ENCODE measurements around the gene APOB.

APOB gene, protein sequence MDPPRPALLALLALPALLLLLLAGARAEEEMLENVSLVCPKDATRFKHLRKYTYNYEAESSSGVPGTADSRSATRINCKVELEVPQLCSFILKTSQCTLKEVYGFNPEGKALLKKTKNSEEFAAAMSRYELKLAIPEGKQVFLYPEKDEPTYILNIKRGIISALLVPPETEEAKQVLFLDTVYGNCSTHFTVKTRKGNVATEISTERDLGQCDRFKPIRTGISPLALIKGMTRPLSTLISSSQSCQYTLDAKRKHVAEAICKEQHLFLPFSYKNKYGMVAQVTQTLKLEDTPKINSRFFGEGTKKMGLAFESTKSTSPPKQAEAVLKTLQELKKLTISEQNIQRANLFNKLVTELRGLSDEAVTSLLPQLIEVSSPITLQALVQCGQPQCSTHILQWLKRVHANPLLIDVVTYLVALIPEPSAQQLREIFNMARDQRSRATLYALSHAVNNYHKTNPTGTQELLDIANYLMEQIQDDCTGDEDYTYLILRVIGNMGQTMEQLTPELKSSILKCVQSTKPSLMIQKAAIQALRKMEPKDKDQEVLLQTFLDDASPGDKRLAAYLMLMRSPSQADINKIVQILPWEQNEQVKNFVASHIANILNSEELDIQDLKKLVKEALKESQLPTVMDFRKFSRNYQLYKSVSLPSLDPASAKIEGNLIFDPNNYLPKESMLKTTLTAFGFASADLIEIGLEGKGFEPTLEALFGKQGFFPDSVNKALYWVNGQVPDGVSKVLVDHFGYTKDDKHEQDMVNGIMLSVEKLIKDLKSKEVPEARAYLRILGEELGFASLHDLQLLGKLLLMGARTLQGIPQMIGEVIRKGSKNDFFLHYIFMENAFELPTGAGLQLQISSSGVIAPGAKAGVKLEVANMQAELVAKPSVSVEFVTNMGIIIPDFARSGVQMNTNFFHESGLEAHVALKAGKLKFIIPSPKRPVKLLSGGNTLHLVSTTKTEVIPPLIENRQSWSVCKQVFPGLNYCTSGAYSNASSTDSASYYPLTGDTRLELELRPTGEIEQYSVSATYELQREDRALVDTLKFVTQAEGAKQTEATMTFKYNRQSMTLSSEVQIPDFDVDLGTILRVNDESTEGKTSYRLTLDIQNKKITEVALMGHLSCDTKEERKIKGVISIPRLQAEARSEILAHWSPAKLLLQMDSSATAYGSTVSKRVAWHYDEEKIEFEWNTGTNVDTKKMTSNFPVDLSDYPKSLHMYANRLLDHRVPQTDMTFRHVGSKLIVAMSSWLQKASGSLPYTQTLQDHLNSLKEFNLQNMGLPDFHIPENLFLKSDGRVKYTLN (N-terminal part only)

DNA sequence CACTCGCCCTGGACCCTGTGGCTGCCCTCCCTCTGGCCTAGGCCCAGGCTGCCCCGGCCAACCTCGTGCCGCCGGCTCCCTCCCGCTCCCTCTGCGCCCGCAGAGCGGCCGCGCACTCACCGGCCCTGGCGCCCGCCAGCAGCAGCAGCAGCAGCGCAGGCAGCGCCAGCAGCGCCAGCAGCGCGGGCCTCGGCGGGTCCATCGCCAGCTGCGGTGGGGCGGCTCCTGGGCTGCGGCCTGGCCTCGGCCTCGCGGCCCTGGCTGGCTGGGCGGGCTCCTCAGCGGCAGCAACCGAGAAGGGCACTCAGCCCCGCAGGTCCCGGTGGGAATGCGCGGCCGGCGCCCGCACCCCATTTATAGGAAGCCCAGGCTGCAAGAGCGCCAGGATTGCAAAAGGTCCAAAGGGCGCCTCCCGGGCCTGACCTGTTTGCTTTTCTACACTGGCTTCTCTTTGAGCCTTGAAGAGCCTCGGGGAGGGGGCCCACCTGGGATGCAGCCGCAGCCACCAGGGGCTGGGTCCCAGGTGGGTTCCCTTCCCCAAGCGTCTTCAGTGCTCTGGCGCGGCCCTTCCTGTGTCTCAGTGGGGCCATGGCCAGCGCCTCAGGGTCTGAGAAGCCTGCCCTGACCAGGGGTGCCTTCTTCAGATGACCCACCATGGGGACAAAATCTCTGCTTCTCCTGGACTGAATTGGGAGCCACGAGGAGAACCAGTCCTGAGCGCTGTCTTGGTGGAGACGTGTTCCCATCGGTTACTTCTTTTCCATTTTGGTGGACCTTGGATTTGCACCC, at the start of gene APOB:
Gene APOB (minus strand): TSS at position 330 of the 789 bp plus-strand sequence. CDS start 128 bp downstream, at position 202.
- peaks cover 3% of the 10 kb centered on the region for H3K4me1 Mint-ChIP-seq (ENCODE audit: low read depth)
- no peak within 1 kb of the TSS for H3K27ac Mint-ChIP-seq
- H3K4me3 Mint-ChIP-seq, result no peak within 1 kb of the TSS
- DNase-seq (ENCODE audit: low spot score), result no peak
- H3K27me3 Mint-ChIP-seq (ENCODE audit: low read depth), result peaks cover 14% of the 10 kb centered on the region
- no peaks in the 10 kb centered on the region for H3K9me3 Mint-ChIP-seq
- no peaks in the 10 kb centered on the region for H3K36me3 Mint-ChIP-seq (ENCODE audit: low read depth)

DNA sequence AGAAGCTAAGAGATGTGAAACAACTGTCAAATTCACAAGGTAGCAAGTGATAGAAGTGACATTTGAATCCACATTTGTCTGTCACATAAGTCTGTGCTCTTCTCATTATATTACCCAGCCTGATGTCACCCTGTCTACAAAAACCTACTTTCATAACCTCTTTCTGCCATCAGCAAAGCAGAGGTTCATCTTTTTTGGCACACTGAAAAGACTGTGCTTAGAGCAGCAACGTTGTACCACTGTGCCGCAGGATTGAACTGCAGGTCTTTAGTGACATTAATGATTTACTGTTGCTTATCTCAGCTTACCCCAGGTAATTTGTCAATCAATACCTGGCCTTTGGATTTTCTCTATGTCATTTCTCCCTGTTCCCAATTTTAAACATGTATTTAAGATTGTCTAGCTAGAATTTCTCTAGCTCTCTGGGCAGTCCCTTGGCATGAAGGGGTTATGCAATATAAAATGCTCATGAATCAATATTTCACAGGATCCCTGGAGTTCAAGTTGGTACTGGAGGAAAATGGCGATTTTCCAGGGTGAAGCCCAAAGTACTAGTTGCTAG, 48.5 kb upstream of the APOB start:
- no peak for DNase-seq (ENCODE audit: low spot score)
- H3K27me3 Mint-ChIP-seq (ENCODE audit: low read depth), result no peaks in the 10 kb centered on the region
- no peak overlapping the region for H3K27ac Mint-ChIP-seq
- H3K4me1 Mint-ChIP-seq (ENCODE audit: low read depth), result no peaks in the 10 kb centered on the region
- no peaks in the 10 kb centered on the region for H3K36me3 Mint-ChIP-seq (ENCODE audit: low read depth)
- H3K9me3 Mint-ChIP-seq, result no peaks in the 10 kb centered on the region
- no peak overlapping the region for H3K4me3 Mint-ChIP-seq

DNA sequence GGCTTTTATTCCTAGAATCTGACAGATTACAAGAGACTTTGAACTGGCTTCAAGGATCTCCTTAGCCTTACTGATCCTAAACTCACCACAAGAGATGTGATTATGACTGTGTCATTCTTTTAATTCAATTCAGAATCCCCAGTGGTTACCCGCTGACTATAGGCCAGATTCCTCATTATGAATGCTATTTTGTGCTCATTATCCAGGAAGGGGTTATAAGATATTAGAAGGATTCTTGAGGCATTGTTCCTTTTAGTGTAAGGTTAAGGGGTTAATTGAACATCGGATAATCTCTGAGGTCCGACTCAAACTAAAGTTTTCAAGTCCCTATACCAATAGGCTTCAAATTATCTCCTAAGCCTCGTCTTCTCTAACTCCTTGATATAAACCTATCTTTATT, 40.5 kb upstream of the APOB start:
- H3K36me3 Mint-ChIP-seq (ENCODE audit: low read depth), result no peaks in the 10 kb centered on the region
- no peak for DNase-seq (ENCODE audit: low spot score)
- no peak overlapping the region for H3K27ac Mint-ChIP-seq
- no peaks in the 10 kb centered on the region for H3K4me1 Mint-ChIP-seq (ENCODE audit: low read depth)
- no peaks in the 10 kb centered on the region for H3K9me3 Mint-ChIP-seq
- no peak overlapping the region for H3K4me3 Mint-ChIP-seq
- no peaks in the 10 kb centered on the region for H3K27me3 Mint-ChIP-seq (ENCODE audit: low read depth)

DNA sequence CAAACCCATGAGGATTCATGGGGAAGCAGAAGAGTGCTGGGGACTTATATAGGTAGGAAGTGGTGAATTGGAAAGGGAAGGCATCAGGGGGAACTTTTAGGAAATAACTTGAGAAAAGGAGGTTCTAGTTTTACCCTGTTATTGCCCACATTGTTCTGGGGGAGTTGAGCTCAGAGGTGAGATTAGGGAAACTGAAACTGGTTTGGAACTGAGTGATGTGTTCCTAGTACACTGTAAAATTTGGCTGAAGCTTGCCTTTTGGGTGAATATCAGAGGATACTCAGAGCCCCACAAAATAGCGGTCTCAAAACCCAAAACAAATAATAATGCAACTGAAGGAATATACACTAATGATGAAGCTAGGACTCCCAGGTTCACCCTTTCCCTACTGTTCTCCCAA, 39.6 kb upstream of the APOB start:
- H3K4me1 Mint-ChIP-seq (ENCODE audit: low read depth), result no peaks in the 10 kb centered on the region
- H3K27ac Mint-ChIP-seq, result no peak overlapping the region
- H3K9me3 Mint-ChIP-seq, result no peaks in the 10 kb centered on the region
- no peak overlapping the region for H3K4me3 Mint-ChIP-seq
- no peaks in the 10 kb centered on the region for H3K36me3 Mint-ChIP-seq (ENCODE audit: low read depth)
- no peak for DNase-seq (ENCODE audit: low spot score)
- no peaks in the 10 kb centered on the region for H3K27me3 Mint-ChIP-seq (ENCODE audit: low read depth)

DNA sequence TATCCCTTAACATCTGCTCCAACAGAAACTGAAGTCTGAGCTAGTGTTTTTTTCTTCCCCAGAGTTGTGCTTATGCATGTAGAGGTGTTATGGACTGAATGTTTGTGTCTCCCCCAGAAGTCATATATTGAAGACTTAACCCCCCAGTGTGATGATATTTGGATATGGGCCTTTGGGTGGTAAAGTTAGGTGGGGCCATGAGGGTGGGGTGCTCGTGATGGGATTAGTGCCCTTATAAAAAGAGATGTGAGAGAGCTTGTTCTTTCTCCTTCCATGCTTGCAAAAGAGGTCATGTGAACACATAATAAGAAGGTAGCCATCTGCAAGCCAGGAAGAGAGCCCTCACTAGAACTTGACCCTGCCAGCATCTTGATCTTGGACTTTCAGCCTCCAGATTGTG, 34.4 kb upstream of the APOB start:
- no peak overlapping the region for H3K27ac Mint-ChIP-seq
- H3K36me3 Mint-ChIP-seq (ENCODE audit: low read depth), result no peaks in the 10 kb centered on the region
- H3K9me3 Mint-ChIP-seq, result no peaks in the 10 kb centered on the region

DNA sequence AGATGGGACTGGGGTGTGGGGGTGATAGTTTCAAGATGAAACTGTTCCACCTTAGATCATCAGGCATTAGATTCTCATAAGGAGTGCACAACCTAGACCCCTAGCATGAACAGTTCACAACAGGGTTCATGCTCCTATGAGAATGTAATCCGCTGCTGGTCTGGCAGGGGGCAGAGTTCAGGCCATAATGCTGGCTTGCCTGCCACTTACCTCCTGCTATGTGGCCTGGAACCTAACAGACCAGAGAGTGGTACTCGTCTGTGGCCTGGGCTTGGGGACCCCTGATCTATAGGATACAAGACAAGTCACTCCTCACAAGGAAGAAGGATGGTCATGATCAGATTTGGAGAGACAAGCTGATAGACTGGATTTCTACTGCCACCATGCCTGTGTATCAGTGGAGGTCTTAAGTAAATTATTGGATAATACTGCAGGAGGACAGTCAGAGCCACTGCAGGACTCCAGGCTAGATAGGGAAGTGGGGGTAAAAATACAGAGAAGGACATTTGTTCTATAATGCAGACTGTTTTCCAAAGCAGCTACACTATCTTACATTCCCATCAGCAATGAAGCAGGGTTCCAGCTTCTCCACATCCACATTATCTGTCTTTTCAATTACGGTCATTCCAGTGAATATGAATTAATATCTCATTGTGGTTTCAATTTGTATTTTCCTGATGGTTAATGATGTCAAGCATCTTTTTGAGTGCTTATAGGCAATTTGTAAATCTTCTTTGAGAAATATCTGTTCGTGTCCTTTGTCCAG, 28.8 kb upstream of the APOB start:
- peaks cover 3% of the 10 kb centered on the region for H3K4me1 Mint-ChIP-seq (ENCODE audit: low read depth)
- H3K27ac Mint-ChIP-seq, result no peak overlapping the region
- no peak for DNase-seq (ENCODE audit: low spot score)
- no peaks in the 10 kb centered on the region for H3K9me3 Mint-ChIP-seq
- no peaks in the 10 kb centered on the region for H3K36me3 Mint-ChIP-seq (ENCODE audit: low read depth)
- no peak overlapping the region for H3K4me3 Mint-ChIP-seq
- no peaks in the 10 kb centered on the region for H3K27me3 Mint-ChIP-seq (ENCODE audit: low read depth)

More for the DNA sequence above, 34.4 kb upstream of the APOB start:
- no peak for DNase-seq (ENCODE audit: low spot score)
- Mint-ChIP-seq H3K4me3 (no peak overlapping the region), H3K4me1 (ENCODE audit: low read depth) (no peaks in the 10 kb centered on the region), H3K27me3 (ENCODE audit: low read depth) (no peaks in the 10 kb centered on the region)

DNA sequence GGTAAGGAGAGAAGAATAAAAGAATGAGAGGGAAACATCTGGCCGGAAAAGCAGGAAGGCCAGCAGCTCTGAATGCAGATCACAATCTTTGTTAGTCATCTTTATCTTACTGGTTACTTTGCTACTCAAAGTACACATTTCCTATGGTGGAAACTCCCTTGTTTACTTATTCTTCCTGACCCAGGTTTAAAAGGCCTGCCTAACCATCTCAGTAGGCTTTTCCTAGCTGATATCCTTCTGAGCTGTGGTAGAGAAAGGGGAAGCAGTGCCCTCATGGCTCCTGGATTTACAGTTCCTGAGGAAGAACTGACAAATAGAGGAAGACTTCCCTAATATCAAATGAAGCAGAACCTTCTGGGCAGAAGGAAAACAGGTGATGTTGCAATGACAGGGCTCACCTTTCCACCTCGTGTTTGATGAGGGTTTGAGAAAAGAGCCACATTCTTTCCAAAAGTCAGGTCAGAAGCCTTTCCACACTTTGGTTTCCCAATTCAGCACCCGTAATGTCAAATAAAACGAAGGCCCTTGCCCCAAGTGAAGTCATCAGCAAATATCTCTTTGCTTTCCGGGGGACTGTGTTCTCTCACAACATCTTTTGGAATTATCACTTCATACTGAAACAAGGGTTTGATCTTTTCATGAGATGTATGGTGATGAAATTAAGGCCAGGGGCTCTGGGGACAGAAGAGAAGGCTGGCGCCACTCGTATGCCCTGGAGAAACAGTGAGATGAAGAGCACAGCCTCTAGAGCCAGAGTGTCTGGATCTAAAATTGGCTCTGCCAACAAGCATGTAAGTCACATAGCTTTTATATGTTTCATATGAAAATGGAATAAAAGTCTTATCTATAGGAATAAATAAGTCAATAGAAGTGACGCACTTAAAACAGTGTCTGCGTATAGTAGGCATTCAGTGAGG, 26.7 kb upstream of the APOB start:
- Mint-ChIP-seq H3K4me3 (no peak overlapping the region), H3K4me1 (ENCODE audit: low read depth) (peaks cover 3% of the 10 kb centered on the region), H3K27me3 (ENCODE audit: low read depth) (no peaks in the 10 kb centered on the region), H3K27ac (no peak overlapping the region), H3K9me3 (no peaks in the 10 kb centered on the region), H3K36me3 (ENCODE audit: low read depth) (no peaks in the 10 kb centered on the region)
- DNase-seq (ENCODE audit: low spot score), result no peak

DNA sequence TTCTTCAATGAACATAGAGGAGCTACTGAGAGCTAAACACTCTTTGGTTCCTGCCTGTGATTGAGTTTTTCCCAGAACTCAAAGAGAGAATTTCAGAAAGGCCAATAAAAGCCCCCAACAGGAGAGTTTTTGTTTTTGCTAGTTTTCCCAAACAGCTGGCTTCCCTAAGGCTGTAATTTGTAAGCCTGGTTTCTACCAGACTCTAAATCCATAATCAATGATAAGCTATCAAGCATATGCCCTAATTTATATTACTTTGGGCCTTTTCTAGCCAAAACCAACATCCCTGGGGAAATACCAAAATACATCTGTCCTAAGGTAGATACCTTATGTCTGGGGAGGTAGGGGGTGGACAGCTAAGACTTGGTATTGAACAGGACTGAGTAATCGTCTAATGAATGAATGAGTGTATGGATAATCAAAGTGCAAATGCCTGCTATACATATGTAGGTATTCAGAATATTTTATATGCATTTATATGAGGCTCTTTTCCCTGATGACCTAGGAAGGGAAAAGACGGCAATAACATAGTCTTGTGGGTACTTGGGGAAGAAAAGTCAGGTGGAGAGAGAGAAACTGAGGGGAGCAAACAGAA, 26.0 kb upstream of the APOB start:
- H3K27ac Mint-ChIP-seq, result no peak overlapping the region
- peaks cover 3% of the 10 kb centered on the region for H3K4me1 Mint-ChIP-seq (ENCODE audit: low read depth)
- H3K9me3 Mint-ChIP-seq, result no peaks in the 10 kb centered on the region
- no peak overlapping the region for H3K4me3 Mint-ChIP-seq
- no peaks in the 10 kb centered on the region for H3K27me3 Mint-ChIP-seq (ENCODE audit: low read depth)
- no peaks in the 10 kb centered on the region for H3K36me3 Mint-ChIP-seq (ENCODE audit: low read depth)
- DNase-seq (ENCODE audit: low spot score), result no peak

DNA sequence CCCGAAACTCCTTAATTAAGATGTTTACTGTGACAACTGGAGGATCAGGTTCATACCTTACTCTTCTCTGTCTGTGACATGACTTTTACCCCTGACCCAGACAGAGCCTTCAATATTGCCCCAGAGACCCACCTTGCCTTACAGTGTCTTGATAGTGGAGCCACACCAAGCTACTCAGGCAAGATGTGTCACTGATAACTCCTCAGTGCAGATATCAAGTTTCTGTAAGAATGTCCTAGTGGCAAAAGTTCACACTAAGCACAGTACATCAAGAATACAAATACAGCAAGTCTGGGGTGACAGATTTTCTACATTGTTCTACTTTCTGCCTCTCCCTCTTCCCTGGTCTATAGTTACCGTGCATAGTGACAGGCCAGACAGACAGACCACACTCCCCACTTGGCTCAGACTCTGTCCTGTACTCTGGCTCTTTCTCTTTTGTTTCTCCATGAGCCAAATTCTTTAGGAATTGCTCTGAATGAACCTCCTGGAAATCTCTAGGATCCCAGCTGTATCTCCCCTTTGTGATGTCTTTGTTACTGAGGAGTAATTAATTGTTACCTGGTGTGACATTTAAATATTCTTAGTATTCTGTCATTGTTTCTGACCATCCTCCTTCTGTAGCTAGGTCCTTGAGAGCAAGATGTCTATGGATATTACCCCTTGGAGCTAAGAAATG, 24.1 kb upstream of the APOB start:
- no peaks in the 10 kb centered on the region for H3K27me3 Mint-ChIP-seq (ENCODE audit: low read depth)

DNA sequence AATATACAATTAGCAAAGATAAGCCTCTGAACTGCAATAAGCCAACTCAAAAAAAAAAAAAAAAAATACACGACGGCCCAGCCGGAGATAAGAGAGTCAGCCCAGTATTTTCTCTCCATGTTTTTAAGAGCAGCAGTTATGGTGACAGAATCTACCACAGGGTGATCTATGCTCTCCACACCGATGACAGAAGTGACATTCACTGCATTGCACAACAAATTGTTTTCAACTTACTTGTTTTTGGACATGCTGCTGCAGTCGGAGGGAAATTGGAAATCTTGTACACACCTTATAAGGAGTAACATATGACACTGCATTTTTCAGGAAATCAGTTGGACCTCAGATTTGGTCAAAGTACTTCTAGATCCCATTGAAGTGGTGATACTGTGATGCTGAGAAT, 23.3 kb upstream of the APOB start:
- no peak overlapping the region for H3K4me3 Mint-ChIP-seq
- DNase-seq (ENCODE audit: low spot score), result no peak
- H3K9me3 Mint-ChIP-seq, result no peaks in the 10 kb centered on the region
- no peaks in the 10 kb centered on the region for H3K36me3 Mint-ChIP-seq (ENCODE audit: low read depth)
- H3K27me3 Mint-ChIP-seq (ENCODE audit: low read depth), result no peaks in the 10 kb centered on the region
- peaks cover 3% of the 10 kb centered on the region for H3K4me1 Mint-ChIP-seq (ENCODE audit: low read depth)
- H3K27ac Mint-ChIP-seq, result no peak overlapping the region

More for the DNA sequence above, 24.1 kb upstream of the APOB start:
- H3K4me3 Mint-ChIP-seq, result no peak overlapping the region
- no peak overlapping the region for H3K27ac Mint-ChIP-seq
- no peak for DNase-seq (ENCODE audit: low spot score)
- H3K36me3 Mint-ChIP-seq (ENCODE audit: low read depth), result no peaks in the 10 kb centered on the region
- no peaks in the 10 kb centered on the region for H3K9me3 Mint-ChIP-seq
- peaks cover 3% of the 10 kb centered on the region for H3K4me1 Mint-ChIP-seq (ENCODE audit: low read depth)
